Stimulated activated CD8-positive, alpha-beta memory T cell treated with anti-CD3 and anti-CD28 coated beads, Interleukin-12 subunit alpha, Interleukin-12 subunit beta, amount 100 ng/mL, for 1 hour (primary cell): Measurements from ENCODE around the gene RRP12.
"Not testable (repeated sequence)": the region's sequence is repeated elsewhere in the genome, so short reads cannot be mapped to it uniquely, and the experiment has no call there.

Experiments used
- DNase-seq: peaks from one replicate; pipeline ENCODE4 v3.0.0-alpha.2; 2020; ENCODE audit warnings: low read depth

RRP12 gene, protein sequence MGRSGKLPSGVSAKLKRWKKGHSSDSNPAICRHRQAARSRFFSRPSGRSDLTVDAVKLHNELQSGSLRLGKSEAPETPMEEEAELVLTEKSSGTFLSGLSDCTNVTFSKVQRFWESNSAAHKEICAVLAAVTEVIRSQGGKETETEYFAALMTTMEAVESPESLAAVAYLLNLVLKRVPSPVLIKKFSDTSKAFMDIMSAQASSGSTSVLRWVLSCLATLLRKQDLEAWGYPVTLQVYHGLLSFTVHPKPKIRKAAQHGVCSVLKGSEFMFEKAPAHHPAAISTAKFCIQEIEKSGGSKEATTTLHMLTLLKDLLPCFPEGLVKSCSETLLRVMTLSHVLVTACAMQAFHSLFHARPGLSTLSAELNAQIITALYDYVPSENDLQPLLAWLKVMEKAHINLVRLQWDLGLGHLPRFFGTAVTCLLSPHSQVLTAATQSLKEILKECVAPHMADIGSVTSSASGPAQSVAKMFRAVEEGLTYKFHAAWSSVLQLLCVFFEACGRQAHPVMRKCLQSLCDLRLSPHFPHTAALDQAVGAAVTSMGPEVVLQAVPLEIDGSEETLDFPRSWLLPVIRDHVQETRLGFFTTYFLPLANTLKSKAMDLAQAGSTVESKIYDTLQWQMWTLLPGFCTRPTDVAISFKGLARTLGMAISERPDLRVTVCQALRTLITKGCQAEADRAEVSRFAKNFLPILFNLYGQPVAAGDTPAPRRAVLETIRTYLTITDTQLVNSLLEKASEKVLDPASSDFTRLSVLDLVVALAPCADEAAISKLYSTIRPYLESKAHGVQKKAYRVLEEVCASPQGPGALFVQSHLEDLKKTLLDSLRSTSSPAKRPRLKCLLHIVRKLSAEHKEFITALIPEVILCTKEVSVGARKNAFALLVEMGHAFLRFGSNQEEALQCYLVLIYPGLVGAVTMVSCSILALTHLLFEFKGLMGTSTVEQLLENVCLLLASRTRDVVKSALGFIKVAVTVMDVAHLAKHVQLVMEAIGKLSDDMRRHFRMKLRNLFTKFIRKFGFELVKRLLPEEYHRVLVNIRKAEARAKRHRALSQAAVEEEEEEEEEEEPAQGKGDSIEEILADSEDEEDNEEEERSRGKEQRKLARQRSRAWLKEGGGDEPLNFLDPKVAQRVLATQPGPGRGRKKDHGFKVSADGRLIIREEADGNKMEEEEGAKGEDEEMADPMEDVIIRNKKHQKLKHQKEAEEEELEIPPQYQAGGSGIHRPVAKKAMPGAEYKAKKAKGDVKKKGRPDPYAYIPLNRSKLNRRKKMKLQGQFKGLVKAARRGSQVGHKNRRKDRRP (N-terminal part only)

DNA sequence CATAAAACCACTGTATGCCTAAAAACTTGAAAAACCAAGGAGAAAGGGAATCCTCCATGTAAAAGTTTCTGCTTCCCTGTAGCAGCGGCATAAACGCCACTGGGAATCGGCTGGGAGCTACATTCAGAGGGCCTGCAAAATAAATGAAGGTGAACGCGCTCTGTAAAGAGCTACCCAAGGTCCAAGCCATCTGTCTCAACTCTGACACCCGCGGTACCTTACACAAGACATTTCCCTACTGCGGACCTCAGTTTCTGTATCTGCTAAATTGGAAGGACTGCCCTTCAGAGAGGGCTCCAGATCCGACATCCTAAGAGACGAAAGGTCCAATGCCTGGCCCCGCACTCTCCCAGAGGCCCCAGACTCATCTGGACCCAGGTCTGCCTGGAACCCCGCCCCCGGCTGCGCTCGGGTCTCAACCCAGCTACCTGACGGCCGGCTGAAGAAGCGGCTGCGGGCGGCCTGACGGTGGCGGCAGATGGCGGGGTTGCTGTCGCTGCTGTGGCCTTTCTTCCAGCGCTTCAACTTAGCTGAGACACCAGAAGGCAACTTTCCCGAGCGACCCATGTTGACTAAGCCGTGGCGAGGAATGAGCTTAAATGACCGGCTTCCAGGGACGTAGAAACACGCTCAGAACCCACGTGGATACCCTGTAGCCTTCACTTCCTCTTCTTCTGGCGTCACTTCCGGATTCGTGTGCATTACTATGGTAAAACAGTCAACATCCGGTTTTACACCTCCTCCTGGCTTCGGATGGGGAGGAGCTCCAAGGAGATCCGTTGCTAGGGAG is at the start of gene RRP12:
Gene RRP12 (minus strand): TSS at position 676 of the 790 bp plus-strand sequence. CDS start 109 bp downstream, at position 567.
- DNase-seq = peak; percentile 74

DNA sequence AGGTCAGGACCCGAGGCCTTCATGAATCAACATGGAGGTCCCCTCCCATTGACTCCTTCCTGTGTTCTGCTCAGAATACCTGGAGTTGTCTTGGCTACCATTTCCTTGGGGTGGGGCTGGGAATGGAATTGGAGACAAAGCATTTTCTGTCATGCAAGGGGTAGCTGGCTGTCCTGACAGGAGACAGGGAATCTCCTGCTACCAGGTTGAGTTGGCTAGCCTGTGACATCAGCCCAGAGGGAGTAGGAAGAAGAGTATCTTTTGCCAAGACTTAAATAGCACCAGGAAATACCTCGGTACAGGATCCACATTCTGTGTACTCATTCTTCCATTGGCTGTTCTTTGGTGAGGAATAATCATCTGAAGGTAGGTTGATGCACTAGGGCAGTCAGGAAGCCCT is 49.7 kb upstream of the RRP12 start:
- no peak for DNase-seq

DNA sequence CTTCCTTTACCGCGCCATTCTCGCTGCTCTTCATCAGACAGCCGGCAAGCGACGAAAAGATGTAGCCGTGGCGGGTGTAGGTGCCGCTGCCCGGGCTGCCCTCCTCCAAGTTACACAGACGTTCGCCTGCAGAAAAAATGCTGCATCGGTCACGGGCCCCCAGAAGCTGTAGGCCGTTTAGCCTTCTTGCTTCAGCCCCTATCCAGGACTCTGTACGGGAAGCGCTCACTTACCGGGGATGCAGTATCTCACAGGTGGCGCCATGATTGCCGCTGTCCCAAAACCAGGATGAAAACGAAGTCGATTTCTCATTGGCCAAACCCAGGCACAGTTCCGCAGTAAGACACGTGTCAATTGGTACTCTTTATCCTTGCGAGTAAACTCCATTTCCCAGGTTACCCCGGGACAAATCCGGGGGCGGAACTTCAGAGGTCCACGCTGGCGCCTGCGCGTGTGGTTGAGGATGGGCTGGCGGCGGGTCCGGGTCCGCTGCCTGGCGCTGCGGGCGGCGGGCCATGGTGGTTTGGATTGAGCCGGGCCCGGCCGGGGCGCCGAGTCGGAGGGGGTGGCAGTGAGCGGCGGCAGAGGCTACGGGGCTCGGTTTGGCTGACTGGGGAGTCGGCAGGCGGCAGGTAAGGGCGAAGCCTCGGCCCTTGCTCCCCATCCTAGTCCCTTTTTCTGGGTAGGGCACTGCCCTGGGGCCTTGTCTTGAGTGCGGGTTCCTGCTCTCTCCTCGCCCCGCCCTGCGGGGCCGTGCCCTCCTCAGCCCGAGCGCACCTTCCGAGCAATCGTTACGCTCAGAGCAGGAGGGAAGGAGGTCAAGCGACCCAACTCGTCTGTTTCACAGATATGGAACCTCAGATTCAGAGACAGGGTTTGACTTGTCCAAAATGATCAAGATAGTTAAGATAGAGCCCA is 44.8 kb upstream of the RRP12 start, which contains the start of the genes EXOSC1 and ZDHHC16:
Gene EXOSC1 (minus strand): TSS at position 285 of the 918 bp plus-strand sequence. CDS start 21 bp downstream, at position 264.
Gene ZDHHC16 (plus strand): TSS at position 454 of the 918 bp plus-strand sequence. CDS start 5,501 bp downstream, outside the sequence.
- DNase-seq = peak; percentile 81

DNA sequence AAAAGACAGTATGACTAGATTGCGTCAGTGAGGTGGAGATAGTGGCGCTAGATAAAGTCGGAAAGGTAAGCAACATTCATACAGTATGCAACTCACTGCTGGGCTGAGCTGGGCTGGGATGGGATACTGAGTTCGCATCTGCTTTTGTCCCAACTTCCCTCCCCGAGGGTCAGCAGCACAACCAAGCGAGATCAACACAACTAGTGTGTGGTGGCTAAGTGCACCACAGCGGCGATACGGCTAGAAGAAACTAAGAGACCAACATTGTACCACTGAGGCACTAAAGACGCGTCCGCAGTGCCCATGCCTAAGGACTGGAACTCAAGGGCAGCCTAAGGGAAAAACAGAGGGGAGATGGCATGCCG is 44.2 kb upstream of the RRP12 start:
- no peak for DNase-seq

DNA sequence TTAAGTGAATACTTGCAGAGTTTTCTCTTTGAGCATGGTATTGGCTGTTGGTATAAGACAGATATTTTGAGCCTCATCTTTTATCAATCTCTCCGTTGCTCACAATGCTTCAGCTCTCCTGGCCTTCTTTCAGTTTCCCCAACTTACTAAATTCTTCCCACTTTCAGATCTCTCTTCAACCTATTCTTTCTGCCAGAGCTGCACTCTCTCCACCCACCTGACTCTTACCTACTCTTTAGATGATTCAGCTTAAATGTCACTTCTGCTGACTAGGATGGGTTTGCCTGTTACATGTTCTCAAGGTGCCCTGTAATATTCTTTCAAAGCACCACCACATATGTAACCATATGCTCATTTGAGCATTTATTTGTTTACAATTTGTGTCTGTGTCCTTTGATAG is 43.1 kb upstream of the RRP12 start:
- no peak for DNase-seq

DNA sequence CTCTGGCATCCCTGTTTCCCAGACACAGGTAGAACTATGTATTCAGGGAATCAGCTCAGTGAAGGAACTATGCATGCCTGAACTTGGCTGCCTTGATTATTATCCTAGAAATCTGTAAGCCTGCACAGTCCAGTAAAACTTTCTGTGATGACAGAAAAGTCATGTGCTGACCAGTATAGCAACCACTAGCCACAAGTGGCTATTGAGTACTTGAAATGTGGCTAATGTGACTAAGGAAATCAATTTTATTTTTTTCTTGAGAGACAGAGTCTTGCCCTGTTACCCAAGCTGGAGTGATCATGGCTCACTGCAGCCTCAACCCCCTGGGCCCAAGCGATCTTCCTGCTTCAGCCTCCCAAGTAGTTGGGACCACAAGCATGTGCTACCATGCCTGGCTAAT is 41.1 kb upstream of the RRP12 start:
- no peak for DNase-seq

DNA sequence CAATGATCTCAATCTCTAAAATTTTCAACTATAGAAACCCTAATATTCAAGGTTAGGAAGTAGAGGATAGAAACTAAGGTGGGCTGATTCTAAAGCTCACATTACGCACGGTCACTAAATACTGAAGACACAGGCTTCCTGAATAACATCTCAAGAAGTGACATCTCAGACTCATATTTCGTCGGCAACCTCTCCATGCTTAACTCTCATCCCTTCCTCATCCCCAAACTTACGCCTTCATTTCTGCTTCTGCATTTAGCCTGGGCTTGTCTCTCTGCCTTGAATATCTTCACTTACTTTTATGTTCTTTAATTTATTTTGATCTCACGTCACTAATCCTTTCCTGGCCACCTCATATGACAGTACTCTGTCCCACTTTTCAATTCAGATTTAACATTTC is 34.1 kb upstream of the RRP12 start:
- no peak for DNase-seq

DNA sequence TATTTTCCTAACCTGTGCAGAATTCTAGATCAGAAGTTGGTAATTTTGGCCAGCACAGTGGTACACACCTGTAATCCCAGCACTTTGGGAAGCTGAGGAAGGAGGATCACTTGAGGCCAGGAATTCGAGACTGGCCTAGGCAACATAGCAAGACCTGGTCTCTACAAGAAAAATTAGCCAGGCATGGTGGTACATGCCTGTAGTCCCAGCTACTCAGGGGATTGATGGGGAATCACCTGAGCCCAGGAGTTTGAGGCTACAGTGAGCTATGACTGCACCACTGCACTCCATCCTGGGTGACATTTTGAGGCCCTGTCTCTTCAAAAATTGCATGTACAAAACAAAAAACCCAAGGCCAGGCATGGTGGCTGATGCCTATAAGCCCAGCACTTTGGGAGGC is 33.4 kb upstream of the RRP12 start:
- no peak for DNase-seq

DNA sequence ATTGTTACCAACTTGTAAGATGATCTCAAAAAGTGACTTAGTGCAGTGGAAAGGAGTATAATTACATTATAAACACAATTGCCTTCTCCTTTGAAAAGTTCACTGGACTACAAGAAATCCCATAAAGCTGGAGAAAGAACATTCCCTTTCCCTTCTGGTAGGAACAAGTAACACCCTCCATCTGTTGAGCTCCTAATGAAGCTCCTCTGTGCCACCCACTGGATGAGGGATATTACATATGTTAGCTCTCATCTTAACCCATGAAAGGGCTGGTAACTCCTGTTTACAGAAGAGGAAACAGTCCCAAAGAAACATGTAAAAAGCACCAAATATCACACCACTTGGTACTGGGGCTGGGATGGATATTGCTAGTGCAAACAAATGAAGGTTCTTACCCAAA is 32.9 kb upstream of the RRP12 start:
- DNase-seq = no peak

DNA sequence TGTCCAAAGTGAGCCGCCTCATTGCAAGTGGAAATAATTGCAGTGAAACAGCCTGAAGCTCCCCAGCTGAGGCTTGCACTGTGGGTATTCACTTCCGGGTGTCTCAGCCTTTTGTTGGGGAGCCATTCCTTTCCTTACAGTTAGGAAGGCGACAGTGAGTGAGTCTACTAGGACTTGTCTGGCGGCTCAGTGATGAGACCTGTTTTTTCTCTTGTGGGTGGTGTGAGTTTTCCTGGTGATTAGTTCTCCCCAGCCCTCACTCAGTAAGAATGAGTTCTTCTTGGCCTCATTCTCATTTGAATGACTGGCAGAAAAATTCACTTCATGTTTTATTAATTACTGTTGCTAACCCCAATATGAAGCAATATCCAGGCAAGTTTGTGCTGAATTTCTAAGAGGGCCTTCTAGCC is 27.4 kb upstream of the RRP12 start:
- DNase-seq = no peak

DNA sequence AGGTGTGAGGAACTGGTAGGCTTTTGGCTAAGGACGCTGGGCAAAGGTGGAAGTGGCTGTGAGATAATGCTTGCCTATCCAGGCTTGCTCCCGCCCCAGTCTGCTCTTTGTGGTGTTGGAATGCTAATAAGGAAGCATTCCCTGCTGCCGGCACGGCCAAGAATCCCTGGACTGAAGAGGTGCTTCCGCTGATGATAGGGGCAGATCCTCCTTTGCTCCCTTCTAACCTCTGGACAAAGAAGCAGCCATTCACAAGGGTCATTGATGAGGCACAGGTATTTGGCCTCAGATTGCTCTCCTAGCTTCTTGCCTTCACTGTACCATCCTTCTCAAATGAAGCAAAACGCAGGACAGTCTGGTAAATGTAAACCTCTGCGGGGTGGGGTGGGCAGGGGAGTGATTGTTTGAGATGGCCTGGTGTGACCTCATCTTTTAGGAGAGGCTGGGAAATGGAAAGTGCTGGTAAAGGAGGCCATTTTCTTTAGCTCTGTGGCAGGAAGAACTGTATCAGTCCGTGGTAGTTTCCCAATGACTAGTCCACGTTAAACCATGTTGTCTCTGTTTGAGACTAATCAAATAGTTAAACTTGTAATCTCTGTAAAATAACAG is 26.5 kb upstream of the RRP12 start:
- DNase-seq = no peak

DNA sequence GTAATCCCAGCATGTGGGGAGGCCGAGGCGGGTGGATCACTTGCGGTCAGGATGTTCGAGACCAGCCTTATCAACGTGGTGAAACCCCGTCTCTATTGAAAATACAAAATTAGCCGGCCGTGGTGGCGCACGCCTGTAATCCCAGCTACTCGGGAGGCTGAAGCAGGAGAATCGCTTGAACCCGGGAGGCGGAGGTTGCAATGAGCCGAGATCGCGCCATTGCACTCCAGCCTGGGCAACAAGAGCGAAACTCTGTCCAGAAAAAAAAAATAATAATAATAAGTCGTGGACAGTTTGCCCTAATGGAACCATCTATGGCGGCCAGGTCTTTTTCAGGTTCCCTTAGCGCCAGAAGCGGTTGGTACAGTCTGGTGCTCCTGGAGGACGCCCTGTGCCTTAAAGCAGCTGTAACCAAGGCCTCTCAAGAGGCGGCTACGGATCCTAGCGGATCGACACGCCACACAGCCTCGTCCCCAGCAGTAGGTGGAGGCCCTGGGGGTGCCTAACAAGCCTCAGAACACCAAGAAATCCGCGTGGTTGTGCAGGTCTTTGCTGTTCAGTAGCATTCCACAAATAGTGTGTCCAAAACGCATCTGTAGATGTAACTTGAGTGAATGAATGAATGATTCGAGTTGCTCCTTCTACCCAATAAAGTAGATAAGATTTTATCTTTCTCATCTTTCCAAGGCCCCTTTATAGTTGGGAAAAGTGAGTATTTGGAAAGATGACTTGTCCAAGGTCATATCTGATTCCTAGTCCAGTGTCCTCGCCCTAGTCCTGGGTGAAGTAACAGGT is 25.8 kb upstream of the RRP12 start:
- DNase-seq = no peak

DNA sequence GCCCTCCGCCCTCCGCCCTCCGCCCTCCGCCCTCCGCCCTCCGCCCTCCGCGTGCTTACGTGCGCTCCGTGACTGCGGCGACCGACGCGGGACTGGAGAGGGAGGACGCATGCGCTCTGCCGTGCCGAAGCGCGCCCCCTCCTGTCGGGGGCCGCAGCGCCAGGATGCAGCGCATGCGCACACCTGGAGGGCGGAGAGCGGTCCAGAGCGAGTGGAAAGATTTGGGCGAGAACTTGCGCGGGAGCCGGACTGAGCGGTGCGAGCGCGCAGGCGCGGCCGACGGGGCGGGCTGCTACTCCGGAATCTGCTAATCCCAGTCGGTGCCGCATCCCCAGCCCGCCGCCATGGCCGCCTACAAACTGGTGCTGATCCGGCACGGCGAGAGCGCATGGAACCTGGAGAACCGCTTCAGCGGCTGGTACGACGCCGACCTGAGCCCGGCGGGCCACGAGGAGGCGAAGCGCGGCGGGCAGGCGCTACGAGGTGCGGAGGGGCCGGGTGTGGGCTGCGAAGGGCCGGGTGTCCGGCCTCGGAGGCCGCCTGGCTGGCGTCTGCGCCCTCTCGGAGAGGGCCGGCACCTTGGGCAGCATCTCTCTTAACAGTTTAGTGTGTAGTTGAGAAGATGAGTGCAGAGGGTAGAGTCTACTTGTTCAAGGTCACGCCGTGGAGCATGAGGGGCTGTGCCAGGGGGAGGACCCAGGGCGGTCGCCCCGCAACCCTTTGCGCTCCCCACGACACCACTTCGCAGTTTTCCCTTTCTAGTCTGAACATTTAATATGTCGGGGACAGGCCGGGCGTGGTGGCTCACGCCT is 25.0 kb upstream of the RRP12 start, which contains the start of gene PGAM1:
Gene PGAM1 (plus strand): TSS at position 228 of the 812 bp plus-strand sequence. CDS start 117 bp downstream, at position 345.
- DNase-seq = peak; percentile 90

DNA sequence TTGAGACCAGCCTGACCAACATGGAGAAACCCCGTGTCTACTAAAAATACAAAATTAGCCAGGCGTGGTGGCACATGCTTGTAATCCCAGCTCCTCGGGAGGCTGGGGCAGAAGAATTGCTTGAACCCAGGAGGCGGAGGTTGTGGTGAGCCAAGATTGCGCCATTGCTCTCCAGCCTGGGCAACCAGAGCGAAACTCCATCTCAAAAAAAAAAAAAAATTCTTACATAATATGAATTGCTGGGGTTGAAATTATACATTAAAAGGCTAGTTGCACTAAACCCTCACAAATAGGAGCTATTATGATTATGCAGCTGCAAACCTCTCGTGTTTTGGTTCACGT is 22.6 kb upstream of the RRP12 start:
- DNase-seq = not testable (repeated sequence)

DNA sequence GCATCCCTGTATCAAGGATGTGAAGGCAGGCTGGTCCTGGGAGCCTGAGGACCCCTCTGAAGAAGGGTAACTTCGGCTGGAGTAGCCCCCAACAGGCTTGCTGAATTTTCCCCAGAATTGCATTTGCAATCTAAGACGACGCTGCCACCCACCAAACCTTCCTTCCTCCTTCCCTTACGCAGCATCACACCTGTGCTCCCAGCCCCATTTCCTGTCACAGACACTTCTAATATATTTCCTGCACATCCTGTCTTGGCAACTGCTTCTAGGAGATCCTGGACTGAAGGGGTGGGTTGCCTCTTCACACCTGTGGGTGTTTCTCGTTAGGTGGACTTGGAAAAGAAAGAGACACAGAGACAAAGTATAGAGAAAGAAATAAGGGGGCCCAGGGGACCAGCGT is 15.4 kb upstream of the RRP12 start:
- no peak for DNase-seq

DNA sequence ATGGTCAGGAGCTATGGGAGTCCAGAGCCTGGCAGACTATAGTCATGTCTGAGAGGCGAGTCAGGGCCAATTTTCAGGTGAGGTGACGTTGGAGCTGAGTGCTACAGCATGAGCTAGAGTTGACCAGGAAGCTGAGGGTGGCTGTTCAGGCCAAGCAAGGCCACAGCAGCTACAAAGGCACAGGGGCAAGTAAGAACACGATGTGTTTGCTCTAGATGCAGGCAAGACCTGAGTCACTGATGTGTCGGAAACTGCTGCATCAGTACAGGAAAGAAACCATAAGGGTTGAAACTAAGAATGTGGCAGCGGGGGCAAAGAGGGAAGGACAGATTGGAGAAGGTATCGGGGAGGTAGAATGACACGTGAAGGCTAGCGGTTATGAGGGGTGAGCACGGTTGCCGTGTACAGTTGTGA is 11.8 kb upstream of the RRP12 start:
- DNase-seq = no peak

DNA sequence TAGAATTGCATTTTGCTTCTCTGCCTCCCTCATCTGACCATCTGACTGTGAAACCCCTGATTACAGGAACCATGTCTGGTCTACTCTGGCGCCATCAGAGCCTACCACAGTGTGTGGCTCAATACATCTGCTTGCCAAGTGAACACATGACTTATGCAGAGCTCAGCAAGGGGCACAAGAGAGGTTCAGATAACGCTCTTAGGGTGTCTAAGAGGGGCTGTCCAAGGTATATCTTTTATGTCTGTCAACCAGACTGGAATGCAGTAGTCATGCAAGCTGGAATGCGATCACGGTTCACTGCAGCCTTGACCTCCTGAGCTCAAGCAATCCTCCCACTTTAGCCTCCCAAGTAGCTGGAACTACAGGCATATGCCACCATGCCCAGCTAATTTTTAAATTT is 10.3 kb upstream of the RRP12 start:
- DNase-seq = no peak

DNA sequence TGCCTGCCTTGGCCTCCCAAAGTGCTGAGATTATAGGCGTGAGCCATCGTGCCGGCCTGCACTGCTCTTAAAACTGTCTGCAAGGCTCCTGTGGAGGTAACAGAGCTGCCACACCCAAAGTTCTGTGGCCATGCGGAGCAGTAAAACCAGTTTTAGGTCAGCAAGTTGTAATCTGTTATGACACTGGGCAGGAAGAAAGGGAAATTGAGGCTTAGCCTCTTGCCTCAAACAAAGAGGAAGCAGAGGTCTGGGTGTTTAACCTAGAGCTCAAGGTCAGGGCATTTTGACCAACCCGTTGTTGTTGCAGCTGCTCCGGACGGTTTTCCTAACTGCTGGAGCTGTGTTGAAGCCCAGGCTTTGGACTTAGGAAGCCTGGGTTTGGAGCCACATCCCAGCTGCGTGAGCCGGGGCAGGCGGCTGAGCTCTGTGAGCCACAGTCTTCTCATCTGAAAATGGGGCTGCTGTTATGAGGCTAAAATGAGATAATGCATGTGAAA is 7.4 kb upstream of the RRP12 start:
- DNase-seq = no peak
